Measurements from ENCODE around the gene SETD5.

SETD5 gene

GRCh38 chr3:9390265-9390888 lies 7.0 kb upstream of the SETD5 start:
- no peak for DNase-seq

GRCh38 chr3:9392041-9392440 lies 5.4 kb upstream of the SETD5 start:
- DNase-seq: no peak

GRCh38 chr3:9395570-9396300 lies 1.7 kb upstream of the SETD5 start:
- no peak for DNase-seq

- DNase-seq: peak in 1 of 2 donors; percentile 83
These were observed 1.1 kb upstream of the SETD5 start for GRCh38 chr3:9396301-9396631.

- peak; percentile 97 to 99 for DNase-seq
These were observed 633 bp upstream of the SETD5 start for GRCh38 chr3:9396632-9397331.

GRCh38 chr3:9397906-9398699 lies 688 bp downstream of the SETD5 start:
- DNase-seq: peak in 1 of 2 donors; percentile 50

- DNase-seq: no peak
These were observed 1.4 kb downstream of the SETD5 start for GRCh38 chr3:9398700-9399336.

GRCh38 chr3:9399337-9399703 lies 1.9 kb downstream of the SETD5 start:
- no peak for DNase-seq

GRCh38 chr3:9399746-9400145 lies 2.3 kb downstream of the SETD5 start:
- peak; percentile 43 to 66 for DNase-seq

GRCh38 chr3:9400616-9401015 lies 3.2 kb downstream of the SETD5 start:
- no peak for DNase-seq

GRCh38 chr3:9401986-9402385 lies 4.6 kb downstream of the SETD5 start:
- DNase-seq: no peak

GRCh38 chr3:9402410-9403228 lies 5.2 kb downstream of the SETD5 start:
- DNase-seq: peak; percentile 53 to 66

- DNase-seq: no peak
These were observed 6.0 kb downstream of the SETD5 start for GRCh38 chr3:9403463-9403862.

- DNase-seq: no peak
These were observed 7.3 kb downstream of the SETD5 start for GRCh38 chr3:9404680-9405079.

- no peak for DNase-seq
These were observed 8.3 kb downstream of the SETD5 start for GRCh38 chr3:9405756-9406155.

GRCh38 chr3:9406856-9407626 lies 9.6 kb downstream of the SETD5 start:
- no peak for DNase-seq

GRCh38 chr3:9408061-9408460 lies 10.6 kb downstream of the SETD5 start:
- DNase-seq: no peak

GRCh38 chr3:9408546-9408945 lies 11.1 kb downstream of the SETD5 start:
- DNase-seq: no peak

- DNase-seq: no peak
These were observed 12.8 kb downstream of the SETD5 start for GRCh38 chr3:9409981-9410854.

GRCh38 chr3:9411302-9411701 lies 13.9 kb downstream of the SETD5 start:
- no peak for DNase-seq

Data from hippocampal formation (tissue), 2 donors.